PC-3 (cell line): Measurements from ENCODE around the gene ZNF423. TPM values are rescaled to one million over a fixed set of nuclear protein-coding genes. Genes with fewer than 3 reads are reported as not detected.

Source experiments
- ATAC-seq: fragments of 200-7000 bp; cut with Tn5 transposase; 2 replicates; pipeline ENCODE4 v1.9.1; 2020; ENCODE audit warnings: mild to moderate bottlenecking, moderate library complexity
- BruUV-seq: library from RNA; stranded (reverse); fragments of 400-500 nt; replicated peaks from 2 replicates; lab custom pipeline; 2021; lab: Mats Ljungman, UMichigan
- CTCF ChIA-PET: fragments of 300-600 bp; sonication (Branson Sonifier 250); formaldehyde crosslinking; loops from one replicate; lab custom pipeline; 2022; ENCODE audit warnings: antibody characterized with exemption; lab: Charles Lee
- POLR2A ChIA-PET: fragments of 300-600 bp; sonication (Branson Sonifier 250); formaldehyde crosslinking; loops from one replicate; lab custom pipeline; 2022; ENCODE audit warnings: antibody characterized with exemption; ENCODE audit not compliant: unreplicated experiment; lab: Charles Lee
- DNase-seq: peaks from one replicate; pipeline ENCODE4 v3.0.0-alpha.2; 2015
- H2AFZ ChIP-seq: fragments of 300-600 bp; sonication (generic); 2 replicates; pipeline ENCODE4 v1.6.0; 2016; ENCODE audit warnings: antibody characterized with exemption, low read length
- H3F3A ChIP-seq: fragments of 300-600 bp; sonication (generic); one replicate; pipeline ENCODE4 v1.6.0; 2017; ENCODE audit warnings: antibody characterized with exemption, low read length, control low read depth, mild to moderate bottlenecking; ENCODE audit not compliant: unreplicated experiment
- H3K27ac ChIP-seq: fragments of 300-600 bp; sonication (generic); 2 replicates; pipeline ENCODE4 v1.5.1; 2016; ENCODE audit warnings: mild to moderate bottlenecking, low read length
- H3K27me3 ChIP-seq: fragments of 300-600 bp; sonication (generic); 2 replicates; pipeline ENCODE4 v1.6.1; 2016; ENCODE audit warnings: low read length, mixed read lengths
- H3K36me3 ChIP-seq: fragments of 300-600 bp; sonication (generic); 2 replicates; pipeline ENCODE4 v1.6.1; 2016; ENCODE audit warnings: low read depth, mixed run types, low read length, mixed read lengths
- H3K4me1 ChIP-seq: fragments of 300-600 bp; sonication (generic); 2 replicates; pipeline ENCODE4 v1.5.1; 2016; ENCODE audit warnings: low read length; ENCODE audit not compliant: insufficient read depth
- H3K4me2 ChIP-seq: fragments of 300-600 bp; sonication (generic); 2 replicates; pipeline ENCODE4 v1.6.0; 2016; ENCODE audit warnings: low read length
- H3K4me3 ChIP-seq: fragments of 300-600 bp; sonication (generic); 2 replicates; pipeline ENCODE4 v1.5.1; 2016; ENCODE audit warnings: mild to moderate bottlenecking, low read length, mixed read lengths
- H3K79me2 ChIP-seq: fragments of 300-600 bp; sonication (generic); 2 replicates; pipeline ENCODE4 v1.6.1; 2017; ENCODE audit warnings: low read length, mixed read lengths
- H3K9ac ChIP-seq: fragments of 300-600 bp; sonication (generic); 2 replicates; pipeline ENCODE4 v1.6.0; 2016; ENCODE audit warnings: mild to moderate bottlenecking, low read length
- H3K9me2 ChIP-seq: fragments of 300-600 bp; sonication (generic); replicated peaks from 2 replicates; pipeline ENCODE4 v1.6.1; 2016; ENCODE audit warnings: mixed run types, low read length, mixed read lengths
- H3K9me3 ChIP-seq: fragments of 300-600 bp; sonication (generic); 2 replicates; pipeline ENCODE4 v1.6.1; 2016; ENCODE audit warnings: low read length, mixed read lengths
- H4K20me1 ChIP-seq: fragments of 300-600 bp; sonication (generic); 2 replicates; pipeline ENCODE4 v1.6.1; 2016; ENCODE audit warnings: low read length, mixed read lengths
- EZH2 ChIP-seq: fragments of 300-600 bp; sonication (generic); IDR thresholded peaks from one replicate; pipeline ENCODE4 v1.6.1; 2017; ENCODE audit warnings: antibody characterized with exemption, mild to moderate bottlenecking, low read length; ENCODE audit not compliant: unreplicated experiment
- EZH2phosphoT487 ChIP-seq: fragments of 300-600 bp; sonication (generic); IDR thresholded peaks from 2 replicates; pipeline ENCODE4 v1.6.1; 2018; ENCODE audit warnings: mild to moderate bottlenecking, antibody characterized with exemption, low read length, borderline replicate concordance
- intact Hi-C: fragments of 100-400 bp; cut with micrococcal nuclease; formaldehyde crosslinking; loops from 2 replicates; pipeline ENCODE4 v1.9.0; 2023
- total RNA-seq: library from RNA; depleted of rRNA; stranded (reverse); fragments of >200 nt; gene quantifications from 2 replicates; pipeline ENCODE4 v1.2.3, GENCODE V29; 2014
- TF ChIP-seq, protein P1 (sequence below): fragments of 300-600 bp; sonication (generic); conservative IDR thresholded peaks from 2 replicates; pipeline ENCODE4 v1.5.1; 2017; ENCODE audit warnings: antibody characterized with exemption, low read depth, mild to moderate bottlenecking, low read length

ZNF423 gene
- total RNA-seq, 1 experiment from 2014 or later: not detected

DNA sequence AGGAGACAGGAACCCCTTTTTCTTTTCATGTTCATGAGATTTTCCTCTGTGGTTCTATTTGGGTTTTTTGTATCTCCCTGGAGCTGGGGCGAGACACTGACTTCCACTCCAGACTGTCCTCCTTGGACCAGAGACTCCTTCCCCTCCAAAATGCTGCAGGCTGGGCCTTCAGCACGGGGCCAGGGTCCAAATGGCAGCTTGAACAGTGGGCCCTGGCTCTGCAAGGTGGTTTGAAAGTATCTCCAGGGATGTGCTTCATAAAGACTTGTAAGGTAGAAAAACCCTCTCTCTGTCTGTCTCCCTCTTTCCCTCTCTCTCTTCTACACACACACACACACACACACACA lies 236.1 kb downstream of the ZNF423 start:
- Histone ChIP-seq H4K20me1 (no peaks in the 10 kb centered on the region), H3K9me2 (no peaks in the 10 kb centered on the region), H3K27me3 (no peaks in the 10 kb centered on the region), H3F3A (no peaks in the 10 kb centered on the region), H3K9ac (no peak overlapping the region), H3K4me2 (no peak overlapping the region), H3K4me1 (no peaks in the 10 kb centered on the region), H2AFZ (no peak overlapping the region), H3K27ac (no peak overlapping the region), H3K79me2 (no peaks in the 10 kb centered on the region), H3K9me3 (no peaks in the 10 kb centered on the region), H3K36me3 (no peaks in the 10 kb centered on the region), H3K4me3 (no peak overlapping the region)
- BruUV-seq: no TSS peak
- DNase-seq (no peak), ATAC-seq (no peak)
- intact Hi-C loops: no loop called here
- ChIA-PET CTCF (no interaction called here), POLR2A (no interaction called here)
- no peak for TF ChIP-seq EZH2
- no peak for TF ChIP-seq EZH2phosphoT487
- TF ChIP-seq, protein P1, sequence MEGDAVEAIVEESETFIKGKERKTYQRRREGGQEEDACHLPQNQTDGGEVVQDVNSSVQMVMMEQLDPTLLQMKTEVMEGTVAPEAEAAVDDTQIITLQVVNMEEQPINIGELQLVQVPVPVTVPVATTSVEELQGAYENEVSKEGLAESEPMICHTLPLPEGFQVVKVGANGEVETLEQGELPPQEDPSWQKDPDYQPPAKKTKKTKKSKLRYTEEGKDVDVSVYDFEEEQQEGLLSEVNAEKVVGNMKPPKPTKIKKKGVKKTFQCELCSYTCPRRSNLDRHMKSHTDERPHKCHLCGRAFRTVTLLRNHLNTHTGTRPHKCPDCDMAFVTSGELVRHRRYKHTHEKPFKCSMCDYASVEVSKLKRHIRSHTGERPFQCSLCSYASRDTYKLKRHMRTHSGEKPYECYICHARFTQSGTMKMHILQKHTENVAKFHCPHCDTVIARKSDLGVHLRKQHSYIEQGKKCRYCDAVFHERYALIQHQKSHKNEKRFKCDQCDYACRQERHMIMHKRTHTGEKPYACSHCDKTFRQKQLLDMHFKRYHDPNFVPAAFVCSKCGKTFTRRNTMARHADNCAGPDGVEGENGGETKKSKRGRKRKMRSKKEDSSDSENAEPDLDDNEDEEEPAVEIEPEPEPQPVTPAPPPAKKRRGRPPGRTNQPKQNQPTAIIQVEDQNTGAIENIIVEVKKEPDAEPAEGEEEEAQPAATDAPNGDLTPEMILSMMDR: no peak

DNA sequence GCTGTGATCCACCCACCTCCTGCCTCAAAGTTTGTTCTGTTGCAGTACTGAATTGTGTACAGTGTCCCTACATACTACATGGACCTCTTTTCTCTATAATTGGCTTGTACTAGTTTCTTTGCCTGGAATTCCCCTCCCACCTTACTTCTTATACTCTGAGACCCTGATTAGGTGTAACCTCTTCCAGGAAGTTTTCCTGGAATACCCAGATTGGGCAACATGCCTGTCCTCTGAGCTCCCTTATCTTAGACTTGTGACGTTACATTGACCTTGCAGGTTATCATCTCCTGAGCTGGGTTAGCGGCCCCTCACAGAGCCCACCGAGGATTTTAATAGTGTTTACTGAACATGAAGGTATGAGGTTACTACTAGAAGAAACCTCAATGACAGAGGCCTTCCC lies 237.0 kb downstream of the ZNF423 start:
- no peaks in the 10 kb centered on the region for H3K9me3 ChIP-seq
- H3K27ac ChIP-seq: no peak overlapping the region
- TF ChIP-seq EZH2 (no peak), EZH2phosphoT487 (no peak)
- TF ChIP-seq, protein P1: no peak
- no peak overlapping the region for H3K4me2 ChIP-seq
- ChIA-PET CTCF (no interaction called here), POLR2A (no interaction called here)
- H4K20me1 ChIP-seq: no peaks in the 10 kb centered on the region
- H3K4me1 ChIP-seq: no peaks in the 10 kb centered on the region
- H3F3A ChIP-seq: no peaks in the 10 kb centered on the region
- no peaks in the 10 kb centered on the region for H3K36me3 ChIP-seq
- H3K9ac ChIP-seq: no peak overlapping the region
- intact Hi-C loops: no loop called here
- H3K4me3 ChIP-seq: no peak overlapping the region
- H3K9me2 ChIP-seq: no peaks in the 10 kb centered on the region
- no TSS peak for BruUV-seq
- no peaks in the 10 kb centered on the region for H3K27me3 ChIP-seq
- ATAC-seq: no peak
- H2AFZ ChIP-seq: no peak overlapping the region
- H3K79me2 ChIP-seq: no peaks in the 10 kb centered on the region
- DNase-seq: no peak

DNA sequence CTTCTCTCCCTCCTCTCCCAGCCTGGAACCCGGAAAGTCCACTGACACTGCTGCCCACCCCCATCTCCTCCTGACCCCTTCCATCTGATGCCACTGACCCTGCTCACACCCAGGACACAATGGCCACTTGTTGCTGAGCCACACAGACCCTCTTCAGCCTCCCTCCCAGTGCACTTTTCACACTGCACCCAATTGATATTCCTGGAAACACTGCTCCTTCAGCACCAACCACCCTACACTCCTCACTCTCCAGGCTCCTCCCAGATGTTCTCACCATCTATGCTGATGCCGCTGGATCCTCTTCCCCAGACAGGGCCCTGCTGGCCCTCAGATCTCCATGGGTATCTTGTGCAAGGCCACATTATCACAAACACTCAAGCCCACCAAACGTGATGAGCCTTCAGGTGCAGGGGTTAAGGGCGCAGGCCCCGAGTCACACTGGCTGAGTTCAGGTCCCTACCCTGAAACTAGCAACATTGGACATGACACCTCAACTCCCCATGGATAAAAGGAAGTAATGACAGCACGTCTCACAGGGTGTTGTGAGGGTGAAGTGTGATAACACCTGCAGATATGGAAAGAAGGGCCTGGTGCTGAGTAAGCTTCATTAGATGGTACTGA lies 238.1 kb downstream of the ZNF423 start:
- no peak overlapping the region for H3K4me3 ChIP-seq
- POLR2A ChIA-PET: no interaction called here
- H3K79me2 ChIP-seq: no peaks in the 10 kb centered on the region
- no TSS peak for BruUV-seq
- no peaks in the 10 kb centered on the region for H3K9me3 ChIP-seq
- no peak for ATAC-seq
- H3K27ac ChIP-seq: no peak overlapping the region
- no peak overlapping the region for H2AFZ ChIP-seq
- no peak overlapping the region for H3K4me2 ChIP-seq
- H4K20me1 ChIP-seq: no peaks in the 10 kb centered on the region
- TF ChIP-seq EZH2phosphoT487 (no peak), EZH2 (no peak)
- TF ChIP-seq, protein P1: no peak
- no peaks in the 10 kb centered on the region for H3F3A ChIP-seq
- H3K9ac ChIP-seq: no peak overlapping the region
- no peaks in the 10 kb centered on the region for H3K4me1 ChIP-seq
- CTCF ChIA-PET: no interaction called here
- no peaks in the 10 kb centered on the region for H3K9me2 ChIP-seq
- no peaks in the 10 kb centered on the region for H3K27me3 ChIP-seq
- no peaks in the 10 kb centered on the region for H3K36me3 ChIP-seq
- no peak for DNase-seq
- intact Hi-C loops: no loop called here
